WTC11 (cell line): Measurements from ENCODE around the gene SBF2. TPM values are rescaled to one million over a fixed set of nuclear protein-coding genes. Genes with fewer than 3 reads are reported as not detected.
"Not testable (repeated sequence)": the region's sequence is repeated elsewhere in the genome, so short reads cannot be mapped to it uniquely, and the experiment has no call there.

ENCODE experiments used
- ATAC-seq: fragments of 200-7000 bp; cut with Tn5 transposase; 2 replicates; pipeline ENCODE4 v1.10.0; 2021; ENCODE audit warnings: mild to moderate bottlenecking, moderate library complexity
- CTCF ChIA-PET: fragments of 300-600 bp; sonication (Branson Sonifier 250); formaldehyde crosslinking; loops from one replicate; lab custom pipeline; 2021; ENCODE audit warnings: antibody characterized with exemption; lab: Charles Lee
- POLR2A ChIA-PET: fragments of 350-600 bp; sonication (Branson Sonifier 250); formaldehyde crosslinking; loops from one replicate; lab custom pipeline; 2021; ENCODE audit warnings: antibody characterized with exemption; lab: Charles Lee
- DNase-seq: peaks from one replicate; pipeline ENCODE4 v3.0.0; 2021; ENCODE audit warnings: low spot score
- H3K27ac Mint-ChIP-seq: 2 replicates; pipeline ENCODE4 v1.8.0; 2021; ENCODE audit warnings: mixed read lengths
- H3K27me3 Mint-ChIP-seq: 2 replicates; pipeline ENCODE4 v1.8.0; 2021; ENCODE audit warnings: low read depth, mild to moderate bottlenecking, moderate library complexity, mixed read lengths
- H3K36me3 Mint-ChIP-seq: 2 replicates; pipeline ENCODE4 v1.8.0; 2021; ENCODE audit warnings: mixed read lengths
- H3K4me1 Mint-ChIP-seq: 2 replicates; pipeline ENCODE4 v1.8.0; 2022; ENCODE audit warnings: mixed read lengths
- H3K4me3 Mint-ChIP-seq: 2 replicates; pipeline ENCODE4 v1.8.0; 2021; ENCODE audit warnings: mild to moderate bottlenecking, moderate library complexity, mixed read lengths
- H3K9me3 Mint-ChIP-seq: 2 replicates; pipeline ENCODE4 v1.8.0; 2021; ENCODE audit warnings: mixed read lengths
- AFF4 ChIP-seq: sonication (generic); formaldehyde crosslinking; IDR thresholded peaks from 2 replicates; pipeline ENCODE4 v1.8.1; 2023; ENCODE audit warnings: mild to moderate bottlenecking, missing genetic modification reagents, borderline replicate concordance
- AR ChIP-seq: fragments of 250-450 bp; sonication (Bioruptor Pico); IDR thresholded peaks from 2 replicates; pipeline ENCODE4 v1.9.0; 2021; ENCODE audit warnings: mild to moderate bottlenecking
- ATF1 ChIP-seq: sonication (generic); formaldehyde crosslinking; IDR thresholded peaks from 2 replicates; pipeline ENCODE4 v1.8.1; 2023; ENCODE audit warnings: mild to moderate bottlenecking, moderate library complexity, missing genetic modification reagents
- CREM ChIP-seq: sonication (generic); formaldehyde crosslinking; IDR thresholded peaks from 2 replicates; pipeline ENCODE4 v1.8.1; 2022; ENCODE audit warnings: mild to moderate bottlenecking, missing genetic modification reagents, moderate library complexity
- E2F1 ChIP-seq: sonication (generic); formaldehyde crosslinking; IDR thresholded peaks from 2 replicates; pipeline ENCODE4 v1.8.0; 2022; ENCODE audit warnings: mild to moderate bottlenecking, missing genetic modification reagents
- GABPB1 ChIP-seq: sonication (generic); formaldehyde crosslinking; IDR thresholded peaks from 2 replicates; pipeline ENCODE4 v1.8.1; 2023; ENCODE audit warnings: mild to moderate bottlenecking, missing genetic modification reagents
- HMGA2 ChIP-seq: fragments of 250-450 bp; sonication (Bioruptor Pico); IDR thresholded peaks from 2 replicates; pipeline ENCODE4 v1.4.0; 2021; ENCODE audit warnings: mild to moderate bottlenecking, moderate library complexity
- PRDM15 ChIP-seq: sonication (generic); formaldehyde crosslinking; IDR thresholded peaks from 2 replicates; pipeline ENCODE4 v1.8.0; 2022; ENCODE audit warnings: missing genetic modification reagents
- SMAD4 ChIP-seq: sonication (generic); formaldehyde crosslinking; IDR thresholded peaks from 2 replicates; pipeline ENCODE4 v1.8.0; 2022; ENCODE audit warnings: mild to moderate bottlenecking, missing genetic modification reagents
- SOX15 ChIP-seq: fragments of 250-450 bp; sonication (Bioruptor Pico); IDR thresholded peaks from 2 replicates; pipeline ENCODE4 v1.9.0; 2021; ENCODE audit warnings: mild to moderate bottlenecking
- TCF7 ChIP-seq: sonication (generic); formaldehyde crosslinking; IDR thresholded peaks from 2 replicates; pipeline ENCODE4 v1.8.0; 2022; ENCODE audit warnings: mild to moderate bottlenecking, low read depth, missing genetic modification reagents, moderate library complexity
- ZBTB21 ChIP-seq: sonication (generic); formaldehyde crosslinking; IDR thresholded peaks from 2 replicates; pipeline ENCODE4 v1.8.1; 2023; ENCODE audit warnings: mild to moderate bottlenecking, missing genetic modification reagents, borderline replicate concordance
- ZNF263 ChIP-seq: sonication (generic); formaldehyde crosslinking; IDR thresholded peaks from 2 replicates; pipeline ENCODE4 v1.8.1; 2022; ENCODE audit warnings: low read depth, mild to moderate bottlenecking, moderate library complexity, missing genetic modification reagents
- total RNA-seq: library from RNA; stranded (reverse); gene quantifications from 3 replicates; pipeline ENCODE4 v1.2.3, GENCODE V29; 2021
- TF ChIP-seq, protein P1 (sequence below): sonication (generic); formaldehyde crosslinking; IDR thresholded peaks from 2 replicates; pipeline ENCODE4 v1.8.1; 2022; ENCODE audit warnings: low read depth, mild to moderate bottlenecking, moderate library complexity, missing genetic modification reagents, borderline replicate concordance

Gene SBF2
- total RNA-seq, 1 experiment from 2014 or later = 47.6 TPM

GRCh38 chr11:10041332-10041731 is 252.7 kb downstream of the SBF2 start (continued):
- TF ChIP-seq PRDM15 = no peak
- TF ChIP-seq, all 79 proteins: peak for 0

GRCh38 chr11:10038521-10039302 is 255.3 kb downstream of the SBF2 start:
- Mint-ChIP-seq H3K27ac (no peak overlapping the region), H3K4me1 (peaks cover 8% of the 10 kb centered on the region), H3K36me3 (peaks cover 20% of the 10 kb centered on the region), H3K9me3 (peaks cover 12% of the 10 kb centered on the region), H3K27me3 (no peaks in the 10 kb centered on the region; the same call in 1 of the 2 replicates), H3K4me3 (no peak overlapping the region)
- POLR2A ChIA-PET = no interaction called here
- ATAC-seq (no peak), DNase-seq (no peak)
- CTCF ChIA-PET = interaction anchor here (0.9 kb wide), 1 partner anchor 38 kb away, joined by 3 read pairs; no protein-coding TSS in a partner anchor
- no peak for TF ChIP-seq SOX15 (CRISPR knock-in tag)
- no peak for TF ChIP-seq HMGA2 (CRISPR knock-in tag)
- TF ChIP-seq ZBTB21 (CRISPR knock-in tag) = no peak
- TF ChIP-seq, all 79 proteins: peak for 0

DNA sequence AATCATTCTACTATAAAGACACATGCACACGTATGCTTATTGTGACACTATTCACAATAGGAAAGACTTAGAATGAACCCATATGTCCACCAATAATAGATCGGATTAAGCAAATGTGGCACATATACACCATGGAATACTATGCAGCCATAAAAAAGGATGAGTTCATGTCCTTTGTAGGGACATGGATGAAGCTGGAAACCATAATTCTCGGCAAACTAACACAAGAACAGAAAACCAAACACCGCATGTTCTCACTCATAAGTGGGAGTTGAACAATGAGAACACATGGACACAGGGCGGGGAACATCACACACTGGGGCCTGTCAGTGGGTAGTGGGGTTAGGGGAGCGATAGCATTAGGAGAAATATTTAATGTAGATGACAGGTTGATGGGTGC is 258.1 kb downstream of the SBF2 start:
- H3K9me3 Mint-ChIP-seq, POLR2A ChIA-PET, H3K36me3 Mint-ChIP-seq: not testable (repeated sequence)

GRCh38 chr11:10032935-10033334 is 261.1 kb downstream of the SBF2 start:
- no peak for TF ChIP-seq AR (CRISPR knock-in tag)
- TF ChIP-seq TCF7 = no peak
- no peak for TF ChIP-seq CREM (CRISPR knock-in tag)
- no peak for TF ChIP-seq GABPB1 (CRISPR knock-in tag)
- TF ChIP-seq ZNF263 (CRISPR knock-in tag) = no peak
- no peak for TF ChIP-seq E2F1 (CRISPR knock-in tag)
- no peak for TF ChIP-seq ATF1 (CRISPR knock-in tag)
- TF ChIP-seq, protein P1, sequence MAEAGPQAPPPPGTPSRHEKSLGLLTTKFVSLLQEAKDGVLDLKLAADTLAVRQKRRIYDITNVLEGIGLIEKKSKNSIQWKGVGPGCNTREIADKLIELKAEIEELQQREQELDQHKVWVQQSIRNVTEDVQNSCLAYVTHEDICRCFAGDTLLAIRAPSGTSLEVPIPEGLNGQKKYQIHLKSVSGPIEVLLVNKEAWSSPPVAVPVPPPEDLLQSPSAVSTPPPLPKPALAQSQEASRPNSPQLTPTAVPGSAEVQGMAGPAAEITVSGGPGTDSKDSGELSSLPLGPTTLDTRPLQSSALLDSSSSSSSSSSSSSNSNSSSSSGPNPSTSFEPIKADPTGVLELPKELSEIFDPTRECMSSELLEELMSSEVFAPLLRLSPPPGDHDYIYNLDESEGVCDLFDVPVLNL (CRISPR knock-in tag) = no peak
- no peak for TF ChIP-seq AFF4
- TF ChIP-seq SMAD4 (CRISPR knock-in tag) = no peak
- peaks cover 11% of the 10 kb centered on the region for H3K4me1 Mint-ChIP-seq
- ChIA-PET POLR2A (no interaction called here), CTCF (no interaction called here)
- DNase-seq (no peak), ATAC-seq (no peak)
- H3K27ac Mint-ChIP-seq = no peak overlapping the region
- H3K27me3 Mint-ChIP-seq = no peaks in the 10 kb centered on the region
- H3K9me3 Mint-ChIP-seq = peaks cover 8% of the 10 kb centered on the region
- peaks cover 11% of the 10 kb centered on the region for H3K36me3 Mint-ChIP-seq
- H3K4me3 Mint-ChIP-seq = no peak overlapping the region

More for the DNA sequence above, 258.1 kb downstream of the SBF2 start:
- DNase-seq, H3K4me1 Mint-ChIP-seq, ATAC-seq, H3K27ac Mint-ChIP-seq, H3K4me3 Mint-ChIP-seq, CTCF ChIA-PET, H3K27me3 Mint-ChIP-seq: not testable (repeated sequence)
